ENCODE measurements around the gene CES2.
A peak's percentile ranks its signal among the peaks of the same experiment; 100 is the strongest.
"Not testable (repeated sequence)": the region's sequence is repeated elsewhere in the genome, so short reads cannot be mapped to it uniquely, and the experiment has no call there.

Gene CES2

GRCh38 chr16:66953462-66954096 is 18.3 kb downstream of the CES2 start:
- no peak for DNase-seq (ENCODE audit: low read depth, low spot score)

GRCh38 chr16:66954097-66954659 is 18.9 kb downstream of the CES2 start:
- DNase-seq (ENCODE audit: low read depth, low spot score) = peak; percentile 46

GRCh38 chr16:66955363-66956153 is 20.2 kb downstream of the CES2 start:
- DNase-seq (ENCODE audit: low read depth, low spot score) = not testable (repeated sequence)

- DNase-seq (ENCODE audit: low read depth, low spot score) = not testable (repeated sequence)
Observed at GRCh38 chr16:66956154-66956457, 20.8 kb downstream of the CES2 start.

- no peak for DNase-seq (ENCODE audit: low read depth, low spot score)
Observed at GRCh38 chr16:66958857-66959703, 23.8 kb downstream of the CES2 start.

GRCh38 chr16:66959704-66960161 is 24.4 kb downstream of the CES2 start:
- no peak for DNase-seq (ENCODE audit: low read depth, low spot score)

- DNase-seq (ENCODE audit: low read depth, low spot score) = no peak
Observed at GRCh38 chr16:66960270-66960669, 25.0 kb downstream of the CES2 start.

- no peak for DNase-seq (ENCODE audit: low read depth, low spot score)
Observed at GRCh38 chr16:66961065-66961744, 25.9 kb downstream of the CES2 start, which contains the start of gene CES3. Gene CES3 (plus strand): TSS chr16:66961266. CDS start chr16:66961308, 42 bp downstream.

- DNase-seq (ENCODE audit: low read depth, low spot score) = no peak
Observed at GRCh38 chr16:66961914-66962313, 26.6 kb downstream of the CES2 start.

- DNase-seq (ENCODE audit: low read depth, low spot score) = no peak
Observed at GRCh38 chr16:66964049-66964448, 28.7 kb downstream of the CES2 start.

- DNase-seq (ENCODE audit: low read depth, low spot score) = no peak
Observed at GRCh38 chr16:66968847-66969246, 33.5 kb downstream of the CES2 start.

- no peak for DNase-seq (ENCODE audit: low read depth, low spot score)
Observed at GRCh38 chr16:66970775-66971720, 35.7 kb downstream of the CES2 start.

GRCh38 chr16:66972983-66973382 is 37.7 kb downstream of the CES2 start:
- no peak for DNase-seq (ENCODE audit: low read depth, low spot score)

- no peak for DNase-seq (ENCODE audit: low read depth, low spot score)
Observed at GRCh38 chr16:66973716-66974115, 38.4 kb downstream of the CES2 start.

- not testable (repeated sequence) for DNase-seq (ENCODE audit: low read depth, low spot score)
Observed at GRCh38 chr16:66974156-66974931, 39.0 kb downstream of the CES2 start.

- not testable (repeated sequence) for DNase-seq (ENCODE audit: low read depth, low spot score)
Observed at GRCh38 chr16:66974932-66975246, 39.6 kb downstream of the CES2 start.

GRCh38 chr16:66975302-66975893 is 40.1 kb downstream of the CES2 start:
- no peak for DNase-seq (ENCODE audit: low read depth, low spot score)

- no peak for DNase-seq (ENCODE audit: low read depth, low spot score)
Observed at GRCh38 chr16:66976746-66977145, 41.4 kb downstream of the CES2 start.
